HEK293T (cell line): ENCODE measurements around the gene GABBR2.
"Not testable (repeated sequence)": the region's sequence is repeated elsewhere in the genome, so short reads cannot be mapped to it uniquely, and the experiment has no call there.

Source experiments
- CTCF ChIA-PET: fragments of 350-600 bp; formaldehyde crosslinking; extraction: SDS; loops from one replicate; lab custom pipeline; 2021; ENCODE audit warnings: antibody characterized with exemption, inconsistent platforms; lab: Yijun Ruan, JAX
- POLR2A ChIA-PET: fragments of 350-600 bp; formaldehyde crosslinking; extraction: SDS; loops from one replicate; lab custom pipeline; 2020; ENCODE audit warnings: antibody characterized with exemption, inconsistent platforms; lab: Yijun Ruan, JAX
- DNase-seq: peaks from one replicate; pipeline ENCODE4 v3.0.0; 2012; ENCODE audit warnings: mixed read lengths; ENCODE audit errors: extremely low spot score
- ARNT ChIP-seq: fragments of 450-650 bp; IDR thresholded peaks from 2 replicates; pipeline ENCODE4 v1.6.1; 2017; ENCODE audit warnings: mild to moderate bottlenecking
- BHLHE40 ChIP-seq: fragments of 450-650 bp; IDR thresholded peaks from 2 replicates; pipeline ENCODE4 v1.6.1; 2016; ENCODE audit warnings: mild to moderate bottlenecking, moderate library complexity, borderline replicate concordance
- CTBP1 ChIP-seq: fragments of 450-650 bp; IDR thresholded peaks from 2 replicates; pipeline ENCODE4 v1.6.1; 2016; ENCODE audit warnings: borderline replicate concordance
- ELF4 ChIP-seq: fragments of 450-650 bp; IDR thresholded peaks from 2 replicates; pipeline ENCODE4 v1.6.1; 2017; ENCODE audit warnings: antibody characterized with exemption
- FOXA1 ChIP-seq: fragments of 450-650 bp; IDR thresholded peaks from 2 replicates; pipeline ENCODE4 v1.6.1; 2016; ENCODE audit warnings: mild to moderate bottlenecking
- FOXK2 ChIP-seq: fragments of 450-650 bp; IDR thresholded peaks from 2 replicates; pipeline ENCODE4 v1.6.1; 2016; ENCODE audit warnings: mild to moderate bottlenecking
- FOXM1 ChIP-seq: fragments of 450-650 bp; IDR thresholded peaks from 2 replicates; pipeline ENCODE4 v1.6.1; 2017; ENCODE audit warnings: mild to moderate bottlenecking, borderline replicate concordance
- HDGF ChIP-seq: fragments of 450-650 bp; IDR thresholded peaks from 2 replicates; pipeline ENCODE4 v1.6.1; 2017; ENCODE audit warnings: antibody characterized with exemption, borderline replicate concordance
- L3MBTL2 ChIP-seq: fragments of 450-650 bp; conservative IDR thresholded peaks from 2 replicates; pipeline ENCODE4 v1.6.1; 2016; ENCODE audit warnings: mild to moderate bottlenecking
- LEF1 ChIP-seq: fragments of 450-650 bp; IDR thresholded peaks from 2 replicates; pipeline ENCODE4 v1.6.1; 2017; ENCODE audit warnings: mild to moderate bottlenecking, borderline replicate concordance
- NFRKB ChIP-seq: fragments of 450-650 bp; IDR thresholded peaks from 2 replicates; pipeline ENCODE4 v1.6.1; 2016; ENCODE audit warnings: mild to moderate bottlenecking, moderate library complexity
- SP1 ChIP-seq: fragments of 450-650 bp; IDR thresholded peaks from 2 replicates; pipeline ENCODE4 v1.6.1; 2017
- SUZ12 ChIP-seq: fragments of 450-650 bp; IDR thresholded peaks from 2 replicates; pipeline ENCODE4 v1.6.1; 2016; ENCODE audit warnings: mild to moderate bottlenecking
- TARDBP ChIP-seq: fragments of 450-650 bp; IDR thresholded peaks from 2 replicates; pipeline ENCODE4 v1.6.1; 2016
- ZNF384 ChIP-seq: fragments of 450-650 bp; IDR thresholded peaks from 2 replicates; pipeline ENCODE4 v1.6.1; 2016
- TF ChIP-seq, protein P1 (sequence below): fragments of 450-650 bp; IDR thresholded peaks from 2 replicates; pipeline ENCODE4 v1.6.1; 2016

GABBR2 gene

DNA sequence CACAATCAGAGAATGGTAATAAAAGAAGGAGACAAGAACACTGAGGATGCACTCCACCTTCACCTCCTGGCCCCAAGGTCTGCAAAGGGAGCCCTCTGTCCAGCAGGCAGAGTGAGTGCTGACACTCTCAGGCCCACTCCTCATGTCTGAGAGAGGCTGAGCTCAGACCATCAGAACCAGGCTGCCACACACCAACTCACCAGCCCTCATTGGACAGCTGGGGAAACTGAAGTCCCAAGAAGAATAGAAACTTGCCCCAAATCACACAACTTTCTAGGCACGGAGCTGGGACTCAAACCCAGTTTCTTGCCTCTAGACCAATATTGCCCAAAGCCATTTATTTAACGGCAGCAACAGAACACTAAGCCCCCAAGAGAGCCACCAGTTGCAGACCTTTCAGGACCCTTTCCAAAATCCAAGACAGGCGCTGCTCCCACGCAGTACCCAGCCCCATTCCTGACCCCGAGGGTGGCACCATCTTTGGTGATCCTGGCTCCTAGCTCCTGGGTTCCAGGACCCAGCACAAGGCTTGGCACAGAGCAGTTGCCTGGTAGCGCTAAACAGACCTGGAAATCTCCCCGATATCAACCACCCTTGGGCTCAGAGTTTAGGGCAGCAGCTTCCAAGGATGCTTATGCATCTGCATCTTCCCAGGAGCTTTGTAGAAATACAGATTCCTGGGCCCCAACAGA is 192.4 kb downstream of the GABBR2 start:
- no peak for DNase-seq
- ChIA-PET POLR2A (no interaction called here), CTCF (no interaction called here)
- TF ChIP-seq TARDBP, result no peak

DNA sequence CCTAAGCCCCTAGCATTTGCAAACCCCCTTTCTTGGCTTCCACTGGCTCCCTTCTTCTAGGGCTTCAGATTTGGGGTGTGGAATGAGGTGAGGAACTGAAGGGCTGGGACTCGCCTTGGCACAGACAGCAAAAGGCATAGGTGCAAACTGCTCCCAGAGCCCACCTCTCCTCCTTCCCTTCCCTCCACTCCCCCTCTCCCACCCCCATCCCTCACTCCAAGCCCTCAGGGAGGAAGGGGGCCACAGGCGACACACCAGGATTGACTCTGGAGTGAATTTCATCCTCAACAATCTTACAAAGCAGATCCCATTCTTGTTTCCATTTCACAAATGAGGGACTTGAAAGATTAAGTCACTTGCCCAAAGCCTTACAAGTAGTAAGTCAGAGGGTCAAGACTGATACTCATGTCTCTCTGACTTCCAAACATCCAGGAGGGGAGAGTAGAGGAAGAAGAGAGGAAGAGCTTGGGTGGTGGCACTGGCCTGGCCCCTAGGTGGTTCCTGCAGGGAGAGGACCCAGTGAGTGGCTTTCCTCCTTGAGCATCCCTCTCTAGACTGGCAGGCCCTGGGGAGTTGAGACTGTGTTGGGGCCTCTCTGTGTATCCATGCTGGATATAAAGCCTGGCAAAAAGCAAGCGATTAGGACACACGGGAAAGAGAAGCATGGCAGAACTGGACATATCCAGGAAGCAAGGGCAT is 193.1 kb downstream of the GABBR2 start:
- TF ChIP-seq ZNF384, result no peak
- TF ChIP-seq SP1, result no peak
- TF ChIP-seq HDGF, result no peak
- TF ChIP-seq FOXK2, result no peak
- no peak for TF ChIP-seq FOXM1
- no peak for TF ChIP-seq TARDBP
- no peak for TF ChIP-seq FOXA1
- no peak for TF ChIP-seq L3MBTL2
- TF ChIP-seq BHLHE40, result no peak
- TF ChIP-seq SUZ12, result no peak
- no peak for TF ChIP-seq CTBP1
- TF ChIP-seq NFRKB, result no peak
- TF ChIP-seq, protein P1, sequence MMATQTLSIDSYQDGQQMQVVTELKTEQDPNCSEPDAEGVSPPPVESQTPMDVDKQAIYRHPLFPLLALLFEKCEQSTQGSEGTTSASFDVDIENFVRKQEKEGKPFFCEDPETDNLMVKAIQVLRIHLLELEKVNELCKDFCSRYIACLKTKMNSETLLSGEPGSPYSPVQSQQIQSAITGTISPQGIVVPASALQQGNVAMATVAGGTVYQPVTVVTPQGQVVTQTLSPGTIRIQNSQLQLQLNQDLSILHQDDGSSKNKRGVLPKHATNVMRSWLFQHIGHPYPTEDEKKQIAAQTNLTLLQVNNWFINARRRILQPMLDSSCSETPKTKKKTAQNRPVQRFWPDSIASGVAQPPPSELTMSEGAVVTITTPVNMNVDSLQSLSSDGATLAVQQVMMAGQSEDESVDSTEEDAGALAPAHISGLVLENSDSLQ, result no peak
- TF ChIP-seq ARNT, result no peak
- TF ChIP-seq LEF1, result no peak
- TF ChIP-seq ELF4, result no peak
- ChIA-PET POLR2A (no interaction called here), CTCF (no interaction called here)
- DNase-seq, result no peak

DNA sequence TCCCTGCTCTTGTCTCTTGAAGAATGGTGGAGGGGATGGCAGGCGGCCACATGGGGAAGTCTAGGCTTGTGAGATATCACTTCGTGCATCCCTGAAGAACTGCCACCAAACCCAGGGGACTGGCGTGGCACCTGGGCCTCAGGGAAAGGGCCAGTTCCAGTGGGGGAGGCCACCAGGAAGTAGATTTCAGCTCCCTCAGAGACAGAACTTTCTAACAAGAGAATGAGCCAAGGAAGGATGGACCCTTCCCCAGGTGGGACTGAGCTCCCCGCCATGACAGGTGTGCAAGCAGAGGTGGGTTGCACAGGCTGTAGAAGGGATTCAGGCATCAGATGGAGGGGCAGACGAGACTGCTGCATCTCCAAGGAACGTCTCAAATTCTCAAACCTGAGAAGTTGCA is 193.9 kb downstream of the GABBR2 start:
- TF ChIP-seq TARDBP (no peak), FOXK2 (no peak), HDGF (no peak), NFRKB (no peak), L3MBTL2 (no peak), FOXA1 (no peak), CTBP1 (no peak)
- TF ChIP-seq, protein P1, result no peak
- ChIA-PET POLR2A (no interaction called here), CTCF (no interaction called here)
- no peak for DNase-seq

DNA sequence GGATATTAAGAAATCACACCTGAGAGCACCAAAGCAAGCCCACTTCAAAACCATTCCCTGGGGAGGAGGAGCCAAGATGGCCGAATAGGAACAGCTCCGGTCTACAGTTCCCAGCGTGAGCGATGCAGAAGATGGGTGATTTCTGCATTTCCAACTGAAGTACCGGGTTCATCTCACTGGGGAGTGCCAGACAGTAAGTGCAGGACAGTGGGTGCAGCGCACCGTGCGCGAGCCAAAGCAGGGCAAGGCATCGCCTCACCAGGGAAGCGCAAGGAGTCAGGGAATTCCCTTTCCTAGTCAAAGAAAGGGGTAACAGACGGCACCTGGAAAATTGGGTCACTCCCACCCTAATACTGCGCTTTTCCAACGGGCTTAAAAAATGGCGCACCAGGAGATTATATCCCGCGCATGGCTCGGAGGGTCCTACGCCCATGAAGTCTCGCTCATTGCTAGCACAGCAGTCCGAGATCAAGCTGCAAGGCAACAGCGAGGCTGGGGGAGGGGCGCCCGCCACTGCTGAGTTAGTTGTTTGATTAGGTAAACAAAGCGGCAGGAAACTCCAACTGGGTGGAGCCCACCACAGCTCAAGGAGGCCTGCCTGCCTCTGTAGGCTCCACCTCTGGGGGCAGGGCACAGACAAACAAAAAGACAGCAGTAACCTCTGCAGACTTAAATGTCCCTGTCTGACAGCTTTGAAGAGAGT is 200.4 kb downstream of the GABBR2 start:
- DNase-seq, POLR2A ChIA-PET, CTCF ChIA-PET: not testable (repeated sequence)

DNA sequence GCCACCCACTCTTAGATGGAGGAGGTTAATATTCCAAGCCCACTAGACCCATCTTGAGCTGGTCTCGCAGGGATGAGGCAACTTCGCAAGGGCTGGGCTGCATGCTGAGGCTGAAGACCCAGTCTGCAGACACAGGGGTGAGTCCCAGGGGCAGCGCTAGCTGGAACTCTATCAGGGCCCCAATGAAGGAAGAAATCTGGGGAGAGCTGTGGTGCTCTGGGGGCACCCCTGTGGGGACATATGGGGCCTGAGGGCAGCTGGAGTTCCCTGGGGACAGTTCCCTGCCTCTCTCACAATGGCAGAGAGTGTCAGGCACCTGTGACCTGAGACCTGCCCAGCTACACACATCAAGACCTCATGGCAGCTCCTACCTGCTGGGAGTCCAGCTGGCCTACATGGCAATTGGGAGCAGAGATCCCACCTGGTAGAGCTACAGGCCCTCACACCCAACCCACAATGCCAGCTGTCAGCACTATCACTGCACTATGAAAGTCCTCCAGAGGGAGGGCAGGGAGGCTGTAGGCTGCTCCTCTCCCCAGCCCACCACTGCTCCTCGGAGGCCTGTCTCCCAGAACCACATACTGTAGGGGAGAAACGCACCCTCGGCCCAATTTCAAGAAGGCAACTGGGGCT is 202.2 kb downstream of the GABBR2 start:
- POLR2A ChIA-PET, result no interaction called here
- CTCF ChIA-PET, result no interaction called here
- DNase-seq, result no peak
- no peak for TF ChIP-seq FOXM1
- no peak for TF ChIP-seq FOXA1
- TF ChIP-seq ZNF384, result no peak
- TF ChIP-seq ELF4, result no peak
- no peak for TF ChIP-seq SUZ12
- TF ChIP-seq, protein P1, result no peak
- no peak for TF ChIP-seq NFRKB
- TF ChIP-seq SP1, result no peak
- no peak for TF ChIP-seq FOXK2
- no peak for TF ChIP-seq TARDBP
- TF ChIP-seq LEF1, result no peak
- TF ChIP-seq CTBP1, result no peak
- TF ChIP-seq L3MBTL2, result no peak
- no peak for TF ChIP-seq ARNT
- TF ChIP-seq BHLHE40, result no peak
- no peak for TF ChIP-seq HDGF
